ENCODE measurements around the gene HAAO. TPM values are rescaled to one million over a fixed set of nuclear protein-coding genes. Genes with fewer than 3 reads are reported as not detected.

HAAO gene
- total RNA-seq, 1 donor = 0.43 TPM

DNA sequence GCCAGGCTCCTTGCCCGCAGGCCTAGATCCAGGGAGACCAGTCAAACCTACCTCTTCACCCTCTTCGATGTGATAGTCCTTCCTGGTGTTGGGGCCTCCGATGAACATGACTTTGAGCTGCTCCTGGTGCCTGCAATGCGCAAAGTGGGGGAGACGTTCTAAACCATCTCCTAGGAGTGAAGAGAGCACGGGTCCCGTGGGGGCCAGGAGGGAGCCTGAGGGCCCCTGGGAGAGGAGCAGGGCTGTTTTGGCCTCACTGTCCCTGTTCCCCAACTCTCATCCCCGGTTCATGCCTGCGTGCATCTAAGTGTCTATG, 3.9 kb downstream of the HAAO start:
- H3K4me3 ChIP-seq (ENCODE audit: low read depth, low read length) = no peak overlapping the region
- TF ChIP-seq, protein P1, sequence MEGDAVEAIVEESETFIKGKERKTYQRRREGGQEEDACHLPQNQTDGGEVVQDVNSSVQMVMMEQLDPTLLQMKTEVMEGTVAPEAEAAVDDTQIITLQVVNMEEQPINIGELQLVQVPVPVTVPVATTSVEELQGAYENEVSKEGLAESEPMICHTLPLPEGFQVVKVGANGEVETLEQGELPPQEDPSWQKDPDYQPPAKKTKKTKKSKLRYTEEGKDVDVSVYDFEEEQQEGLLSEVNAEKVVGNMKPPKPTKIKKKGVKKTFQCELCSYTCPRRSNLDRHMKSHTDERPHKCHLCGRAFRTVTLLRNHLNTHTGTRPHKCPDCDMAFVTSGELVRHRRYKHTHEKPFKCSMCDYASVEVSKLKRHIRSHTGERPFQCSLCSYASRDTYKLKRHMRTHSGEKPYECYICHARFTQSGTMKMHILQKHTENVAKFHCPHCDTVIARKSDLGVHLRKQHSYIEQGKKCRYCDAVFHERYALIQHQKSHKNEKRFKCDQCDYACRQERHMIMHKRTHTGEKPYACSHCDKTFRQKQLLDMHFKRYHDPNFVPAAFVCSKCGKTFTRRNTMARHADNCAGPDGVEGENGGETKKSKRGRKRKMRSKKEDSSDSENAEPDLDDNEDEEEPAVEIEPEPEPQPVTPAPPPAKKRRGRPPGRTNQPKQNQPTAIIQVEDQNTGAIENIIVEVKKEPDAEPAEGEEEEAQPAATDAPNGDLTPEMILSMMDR (IDR thresholded peaks at IDR 0.05; ENCODE audit: insufficient read depth, low read depth, low read length) = no peak
- no peak for DNase-seq (ENCODE audit: low read depth)

DNA sequence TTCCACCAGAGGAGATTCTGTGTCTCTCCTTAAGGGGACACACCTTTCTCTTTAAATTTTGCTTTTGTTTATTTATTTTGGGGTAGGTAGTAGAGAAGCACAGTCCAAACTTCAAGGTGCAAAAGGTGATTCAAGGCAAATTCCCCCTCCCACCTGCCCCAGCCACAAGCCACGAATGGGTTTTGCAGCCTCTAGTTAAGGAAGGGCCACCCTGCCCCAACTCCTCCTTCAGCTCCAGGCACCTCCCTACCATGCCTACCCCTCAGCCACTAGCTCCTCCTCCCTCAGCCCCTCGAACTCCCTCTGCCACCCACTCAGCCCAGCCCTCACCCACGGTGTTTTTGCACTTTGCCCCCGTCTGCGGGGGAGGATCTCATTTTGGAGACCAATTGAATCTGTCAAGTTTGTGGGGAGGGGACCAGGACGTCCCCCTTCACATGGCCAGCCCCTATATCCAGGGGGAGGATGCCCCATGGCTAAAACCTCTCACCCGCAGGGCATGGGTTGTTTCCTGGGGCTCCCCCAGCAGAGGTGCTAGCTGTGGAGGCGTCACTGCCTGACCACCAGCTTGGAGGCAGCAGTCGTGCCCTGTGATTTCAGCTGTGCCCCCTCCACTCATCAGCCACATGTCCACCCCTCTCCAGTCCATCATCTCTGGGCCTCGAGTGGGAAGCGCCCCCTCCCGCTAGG, 4.5 kb downstream of the HAAO start:
- no peak overlapping the region for H3K4me3 ChIP-seq (ENCODE audit: low read depth, low read length)
- TF ChIP-seq, protein P1 (IDR thresholded peaks at IDR 0.05; ENCODE audit: insufficient read depth, low read depth, low read length) = no peak

DNA sequence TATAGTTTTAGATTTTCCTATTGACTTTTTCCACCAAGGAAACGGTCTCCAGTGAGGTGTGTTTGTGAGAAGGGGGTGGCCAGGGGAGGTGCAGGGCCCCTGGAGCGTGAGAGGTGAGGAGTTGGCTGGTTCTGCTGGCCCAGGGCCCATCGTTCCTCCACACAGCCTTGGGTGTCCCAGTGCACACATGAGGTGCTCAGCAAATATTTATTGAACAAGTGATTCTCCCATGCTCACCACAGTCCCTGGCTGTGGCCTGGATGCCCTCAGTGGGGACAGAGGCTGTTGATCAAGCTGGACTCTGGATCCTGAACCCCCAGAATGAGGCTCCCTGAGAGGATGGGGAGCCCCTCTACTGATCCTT, 5.0 kb downstream of the HAAO start:
- DNase-seq (ENCODE audit: low read depth) = no peak
- TF ChIP-seq, protein P1 (IDR thresholded peaks at IDR 0.05; ENCODE audit: insufficient read depth, low read depth, low read length) = no peak
- H3K4me3 ChIP-seq (ENCODE audit: low read depth, low read length) = no peak overlapping the region

More for the DNA sequence above, 4.5 kb downstream of the HAAO start:
- DNase-seq (ENCODE audit: low read depth) = no peak

DNA sequence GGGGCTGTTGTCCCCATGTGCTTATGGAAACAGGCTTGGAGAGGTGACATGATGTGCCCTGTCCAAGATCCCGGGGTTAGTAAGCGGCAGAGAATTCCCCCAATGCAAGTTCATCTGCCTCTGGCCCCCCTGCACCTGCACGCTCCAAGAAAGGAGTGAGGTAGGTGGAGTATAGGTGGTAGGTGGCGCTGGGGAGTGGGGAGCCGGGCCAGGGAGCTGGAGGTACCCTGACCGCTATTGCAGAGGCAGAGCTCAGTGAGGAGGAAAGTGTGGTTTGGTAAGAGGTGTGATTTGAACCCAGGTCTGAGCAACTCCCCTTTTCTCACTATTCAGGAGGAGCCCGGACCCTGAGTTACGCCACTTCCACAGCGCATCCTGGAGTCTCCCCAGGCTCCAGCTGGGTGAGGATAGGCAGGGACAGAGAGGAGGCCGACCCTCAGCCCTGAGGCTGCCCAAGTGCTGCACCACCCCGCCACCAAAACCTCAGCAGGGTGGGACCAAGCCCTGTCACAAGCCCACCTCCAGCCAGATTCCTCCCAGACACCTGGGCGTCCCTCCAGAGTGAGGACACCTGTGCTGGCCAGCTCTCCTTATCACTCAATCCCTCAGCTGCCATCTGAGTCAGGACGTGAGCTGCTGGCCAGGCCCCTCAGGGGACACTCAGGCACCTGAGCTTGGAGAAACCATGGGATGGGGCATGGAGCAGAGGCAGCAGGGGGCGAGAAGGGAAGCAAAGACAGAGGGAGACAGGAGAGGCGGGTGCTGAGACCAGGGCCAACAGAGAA, 5.6 kb downstream of the HAAO start:
- DNase-seq (ENCODE audit: low read depth) = no peak
- TF ChIP-seq, protein P1 (IDR thresholded peaks at IDR 0.05; ENCODE audit: insufficient read depth, low read depth, low read length) = no peak
- H3K4me3 ChIP-seq (ENCODE audit: low read depth, low read length) = no peak overlapping the region

DNA sequence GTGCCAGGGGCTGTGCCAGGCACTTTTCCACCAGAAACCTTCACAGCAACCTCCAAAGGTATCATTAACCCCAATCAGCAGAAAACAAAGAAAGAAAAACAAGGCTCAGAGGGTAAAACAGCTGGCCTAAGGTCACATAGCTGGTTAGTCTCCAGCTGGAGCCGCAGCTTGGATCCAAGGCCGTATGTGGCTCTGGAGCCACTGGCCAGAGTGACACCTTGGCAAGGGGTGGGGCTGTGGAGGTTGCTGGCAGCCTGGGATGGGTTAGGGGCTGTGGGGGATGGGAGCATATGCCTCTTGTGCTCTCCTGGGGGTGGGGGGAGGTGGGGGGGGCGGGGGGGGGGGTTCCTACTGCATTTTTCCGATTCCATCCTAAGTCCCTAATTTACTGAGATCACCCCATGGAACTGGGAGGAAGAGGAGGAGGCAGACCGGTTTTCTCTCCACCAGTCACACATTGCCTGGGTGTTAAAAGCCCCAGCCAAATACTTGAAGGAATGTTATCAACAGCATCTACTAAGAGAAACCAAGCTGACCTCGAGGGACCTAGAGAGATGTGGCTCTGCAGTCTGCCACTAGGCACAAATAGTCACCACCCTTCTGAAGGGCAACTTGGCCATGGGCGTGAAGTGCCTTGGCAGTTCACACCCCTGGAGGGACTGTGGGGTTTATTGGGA, 8.0 kb downstream of the HAAO start:
- TF ChIP-seq, protein P1 (IDR thresholded peaks at IDR 0.05; ENCODE audit: insufficient read depth, low read depth, low read length) = no peak
- H3K4me3 ChIP-seq (ENCODE audit: low read depth, low read length) = no peak overlapping the region
- DNase-seq (ENCODE audit: low read depth) = no peak

DNA sequence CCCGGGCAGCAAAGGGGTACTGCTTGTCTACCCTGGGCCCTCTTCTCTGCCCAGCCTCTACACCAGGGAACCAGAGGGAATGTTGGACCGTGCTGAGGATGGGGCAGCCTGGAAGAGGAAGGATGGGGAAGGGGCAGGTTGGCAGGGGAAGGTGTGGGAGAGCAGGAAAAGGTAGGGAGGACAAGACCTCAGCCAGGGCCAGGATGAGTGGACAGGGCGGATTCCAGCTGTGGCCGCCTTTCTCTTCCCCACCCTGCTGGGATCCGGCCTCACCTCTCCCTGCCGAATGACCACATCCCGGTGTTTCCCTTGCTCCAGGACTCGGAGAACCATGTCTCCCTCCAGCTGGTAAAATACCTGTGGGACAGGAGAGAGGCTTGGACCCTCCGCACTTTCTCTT, 8.9 kb downstream of the HAAO start:
- TF ChIP-seq, protein P1 (IDR thresholded peaks at IDR 0.05; ENCODE audit: insufficient read depth, low read depth, low read length) = no peak
- no peak overlapping the region for H3K4me3 ChIP-seq (ENCODE audit: low read depth, low read length)
- no peak for DNase-seq (ENCODE audit: low read depth)

Measured in fibroblast of villous mesenchyme (primary cell).